Activated CD8-positive, alpha-beta T cell treated with anti-CD3 and anti-CD28 coated beads, Interleukin-2, amount 10 ng/mL, durations not matched to agents 7 days and 5 days (primary cell): ENCODE measurements around the gene TMEM181. TPM values are rescaled to one million over a fixed set of nuclear protein-coding genes. Genes with fewer than 3 reads are reported as not detected.
"Not testable (repeated sequence)": the region's sequence is repeated elsewhere in the genome, so short reads cannot be mapped to it uniquely, and the experiment has no call there.

Experiments
- ATAC-seq: fragments of 150-1000 bp; cut with Tn5 transposase; one replicate; pipeline ENCODE4 v1.10.0; 2021; ENCODE audit warnings: moderate library complexity
- CTCF ChIA-PET: fragments of 350-600 bp; sonication (Branson Sonifier 250); formaldehyde crosslinking; loops from one replicate; lab custom pipeline; 2021; ENCODE audit warnings: antibody characterized with exemption; lab: Charles Lee
- POLR2A ChIA-PET: fragments of 350-600 bp; sonication (Branson Sonifier 250); formaldehyde crosslinking; loops from one replicate; lab custom pipeline; 2021; ENCODE audit warnings: antibody characterized with exemption; lab: Charles Lee
- DNase-seq: peaks from one replicate; pipeline ENCODE4 v3.0.0-alpha.2; 2020
- H3K27ac Mint-ChIP-seq: one replicate; pipeline ENCODE4 v1.8.0; 2021; ENCODE audit warnings: mild to moderate bottlenecking, mixed read lengths
- H3K27me3 Mint-ChIP-seq: one replicate; pipeline ENCODE4 v1.8.0; 2021; ENCODE audit warnings: low read depth, mixed read lengths
- H3K36me3 Mint-ChIP-seq: one replicate; pipeline ENCODE4 v1.8.0; 2021; ENCODE audit warnings: low read depth, mixed read lengths
- H3K4me1 Mint-ChIP-seq: one replicate; pipeline ENCODE4 v1.8.0; 2021; ENCODE audit warnings: low read depth, mixed read lengths
- H3K4me3 Mint-ChIP-seq: one replicate; pipeline ENCODE4 v1.8.0; 2021; ENCODE audit warnings: mild to moderate bottlenecking, mixed read lengths
- H3K9me3 Mint-ChIP-seq: one replicate; pipeline ENCODE4 v1.8.0; 2022; ENCODE audit warnings: mixed read lengths; ENCODE audit not compliant: insufficient read depth
- total RNA-seq, 2 experiments: library from RNA; stranded (reverse); gene quantifications; one replicate each; pipeline ENCODE4 v1.2.3, GENCODE V29; 2021

The TMEM181 gene
- total RNA-seq, 2 experiments from 2014 or later = 15.0 to 15.2 TPM

DNA sequence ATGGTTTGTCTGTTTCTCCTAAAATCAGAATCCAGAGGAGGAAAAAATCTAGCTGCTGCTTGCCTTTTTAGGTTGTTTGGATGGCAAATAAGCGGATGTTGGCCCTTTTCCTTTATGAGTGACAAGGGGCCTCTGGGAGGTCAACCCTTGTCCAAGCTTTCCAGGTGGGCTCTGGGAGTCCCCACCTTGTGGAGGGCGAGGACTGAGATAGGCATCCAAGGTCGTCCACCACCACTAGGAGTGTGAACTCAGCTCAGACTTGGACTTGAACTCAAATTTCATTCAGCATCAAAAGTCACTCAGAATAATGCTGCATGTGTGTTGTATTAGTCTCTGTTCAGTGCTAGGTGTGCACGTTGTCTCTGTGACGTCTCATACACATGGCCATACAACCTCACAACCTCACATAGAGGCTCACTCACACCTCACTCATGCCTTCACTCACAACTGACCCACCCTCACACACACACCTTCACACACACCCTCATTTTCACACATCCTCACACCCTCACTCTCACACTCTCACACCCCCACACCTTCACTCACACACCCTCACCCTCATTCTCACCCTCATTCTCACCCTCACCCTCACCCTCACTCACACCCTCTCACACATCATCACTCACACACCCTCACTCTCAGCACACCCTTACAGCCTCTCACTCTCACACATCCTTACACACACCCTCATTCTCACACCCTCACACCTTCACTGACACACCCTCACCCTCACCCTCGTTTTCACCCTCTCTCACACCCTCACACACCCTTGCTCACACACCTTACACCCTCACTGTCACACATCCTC, 66.7 kb downstream of the TMEM181 start:
- Mint-ChIP-seq H3K4me3 (no peak overlapping the region), H3K4me1 (peaks cover 27% of the 10 kb centered on the region), H3K27me3 (no peaks in the 10 kb centered on the region), H3K36me3 (peaks cover 59% of the 10 kb centered on the region), H3K27ac (peak overlapping the region; percentile 40), H3K9me3 (no peaks in the 10 kb centered on the region)
- DNase-seq (peak; percentile 18), ATAC-seq (no peak)
- ChIA-PET CTCF (no interaction called here), POLR2A (no interaction called here)

DNA sequence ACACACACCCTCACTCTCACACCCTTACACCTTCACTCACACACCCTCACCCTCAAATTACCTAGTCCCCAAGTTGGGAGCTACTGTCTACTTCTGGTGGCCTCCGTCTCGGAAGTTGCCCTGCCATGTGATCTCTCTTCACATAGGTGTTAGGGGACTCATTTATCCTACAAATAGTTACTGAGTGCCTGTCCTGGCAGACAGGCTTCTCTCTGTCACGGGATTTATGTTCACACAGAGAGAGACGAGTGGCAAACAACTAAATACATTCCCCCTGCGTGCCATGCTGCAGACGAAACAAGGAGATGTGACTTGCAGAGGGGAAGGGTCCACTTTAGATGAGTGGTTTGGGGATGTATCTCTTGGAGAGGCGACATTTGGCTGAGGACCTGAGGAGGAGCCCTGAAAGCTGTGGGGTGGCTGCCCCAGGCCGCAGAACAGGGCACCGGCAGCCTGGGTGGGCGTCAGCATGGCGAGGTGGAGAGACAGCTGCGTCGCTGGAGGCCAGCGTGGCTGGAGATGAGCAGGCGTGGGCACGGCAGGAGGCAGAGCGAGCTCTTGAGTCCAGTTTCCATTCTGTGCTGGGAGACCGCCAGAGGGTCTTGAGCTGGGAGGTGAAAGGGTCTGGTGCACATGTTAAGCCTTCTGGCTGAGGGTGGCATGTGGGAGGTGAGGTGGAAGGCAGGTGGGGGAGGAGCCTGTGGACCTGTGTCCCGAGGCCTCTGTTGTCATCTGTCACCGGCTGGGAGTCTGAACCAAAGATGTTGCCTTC, 67.5 kb downstream of the TMEM181 start:
- no peak for DNase-seq
- POLR2A ChIA-PET = no interaction called here

DNA sequence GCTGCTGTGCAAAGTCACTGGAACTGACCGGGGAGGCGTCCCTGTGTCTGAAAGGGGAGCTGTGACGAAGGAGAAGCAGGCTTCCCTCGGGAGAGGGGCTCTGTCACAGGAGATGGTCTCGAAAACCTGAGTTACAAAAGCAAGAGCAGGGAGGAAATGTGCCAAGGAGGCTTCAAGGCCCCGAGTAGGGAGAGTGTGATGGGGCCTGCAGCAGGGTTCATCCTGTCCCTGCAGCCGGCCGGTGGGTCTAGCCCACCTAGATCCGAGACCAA, 68.0 kb downstream of the TMEM181 start:
- ChIA-PET CTCF (interaction anchor here (1.2 to 1.8 kb wide), 3 partner anchors 24 to 63 kb away, joined by 3 to 6 read pairs (median 4); no protein-coding TSS in a partner anchor), POLR2A (interaction anchor here (1.0 kb wide), 1 partner anchor 15 kb away, joined by 3 read pairs; no protein-coding TSS in a partner anchor)
- Mint-ChIP-seq H3K4me3 (no peak overlapping the region), H3K4me1 (peaks cover 38% of the 10 kb centered on the region), H3K27me3 (no peaks in the 10 kb centered on the region), H3K27ac (peak overlapping the region; percentile 40), H3K9me3 (no peaks in the 10 kb centered on the region), H3K36me3 (peaks cover 61% of the 10 kb centered on the region)
- ATAC-seq = no peak
- DNase-seq = peak; percentile 19

More for the DNA sequence above, 67.5 kb downstream of the TMEM181 start:
- H3K4me1 Mint-ChIP-seq = peaks cover 33% of the 10 kb centered on the region
- no peaks in the 10 kb centered on the region for H3K27me3 Mint-ChIP-seq
- no peak for ATAC-seq
- peaks cover 62% of the 10 kb centered on the region for H3K36me3 Mint-ChIP-seq
- CTCF ChIA-PET = interaction anchor here (1.8 kb wide), 1 partner anchor 26 kb away, joined by 4 read pairs; no protein-coding TSS in a partner anchor
- peak overlapping the region; percentile 40 for H3K27ac Mint-ChIP-seq
- H3K9me3 Mint-ChIP-seq = no peaks in the 10 kb centered on the region
- H3K4me3 Mint-ChIP-seq = no peak overlapping the region

DNA sequence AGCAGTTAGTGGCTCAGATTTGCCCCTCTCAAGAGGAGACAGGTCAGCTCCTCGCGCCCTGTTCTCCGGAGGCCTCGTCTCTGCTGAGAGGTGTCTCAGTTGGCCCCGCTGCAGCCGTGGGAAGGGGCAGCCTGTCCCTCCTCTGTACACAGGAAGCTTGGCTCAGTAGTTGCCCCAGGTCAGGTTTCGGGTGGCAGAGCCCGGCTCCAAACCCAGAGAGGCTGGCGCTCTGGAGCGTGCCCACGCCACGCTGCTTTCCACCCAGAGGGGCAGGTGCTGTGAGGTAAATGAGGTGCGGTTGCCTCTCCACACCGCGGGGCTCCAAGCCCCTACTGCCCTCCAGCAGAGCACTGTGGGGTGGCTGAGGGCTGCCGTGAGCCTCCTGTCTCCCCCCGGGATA, 68.7 kb downstream of the TMEM181 start:
- ChIA-PET POLR2A (interaction anchor here (1.0 kb wide), 1 partner anchor 14 kb away, joined by 3 read pairs; no protein-coding TSS in a partner anchor), CTCF (interaction anchor here (1.2 to 1.8 kb wide), 3 partner anchors 24 to 62 kb away, joined by 3 to 6 read pairs (median 4); no protein-coding TSS in a partner anchor)
- DNase-seq (no peak), ATAC-seq (no peak)
- Mint-ChIP-seq H3K27ac (no peak overlapping the region), H3K4me1 (peaks cover 41% of the 10 kb centered on the region), H3K27me3 (no peaks in the 10 kb centered on the region), H3K36me3 (peaks cover 61% of the 10 kb centered on the region), H3K9me3 (no peaks in the 10 kb centered on the region), H3K4me3 (no peak overlapping the region)

DNA sequence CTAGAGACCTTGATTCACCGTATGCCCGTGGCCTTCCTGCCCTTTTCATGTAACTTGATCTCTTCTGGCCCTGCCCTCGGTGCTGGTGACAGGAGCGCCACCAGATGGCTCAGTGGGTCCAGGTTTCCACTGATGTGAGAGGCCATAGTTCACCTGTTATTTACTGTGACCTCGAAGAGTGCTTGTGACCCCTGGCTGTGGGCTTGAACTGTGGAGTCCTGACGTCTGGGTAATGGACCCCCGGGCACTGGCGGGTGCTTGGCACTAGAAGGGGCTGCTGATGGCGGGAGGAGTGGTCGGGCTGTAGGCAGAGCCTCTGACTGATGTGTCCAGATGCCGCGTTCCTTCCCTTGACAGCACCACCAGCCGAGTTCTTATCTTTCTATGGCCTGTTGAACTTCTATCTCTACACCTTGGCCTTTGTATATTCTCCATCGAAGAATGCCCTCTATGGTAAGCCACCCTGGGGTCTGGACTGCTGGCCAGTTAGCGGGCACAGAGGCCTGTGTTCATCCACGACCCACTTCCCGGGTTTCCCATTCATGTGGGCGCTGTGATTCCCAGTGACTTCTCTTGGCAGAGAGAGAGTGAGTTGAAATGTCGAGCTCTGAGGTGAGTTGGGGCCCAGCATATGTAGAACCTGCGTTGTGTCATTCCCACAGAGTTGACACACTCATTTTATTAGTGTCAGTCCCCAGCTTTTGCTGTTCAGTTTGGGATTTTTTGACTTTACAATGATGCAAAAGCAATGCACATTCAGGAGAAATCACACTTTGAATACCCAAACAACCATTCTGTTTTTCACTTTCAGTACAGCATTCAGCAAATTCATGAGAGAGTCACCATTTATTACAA, 69.7 kb downstream of the TMEM181 start:
- H3K4me3 Mint-ChIP-seq = no peak overlapping the region

GRCh38 chr6:158630938-158631616, 71.2 kb downstream of the TMEM181 start:
- peak overlapping the region; percentile 61 for H3K27ac Mint-ChIP-seq

More for the DNA sequence above, 69.7 kb downstream of the TMEM181 start:
- peaks cover 42% of the 10 kb centered on the region for H3K4me1 Mint-ChIP-seq
- no peaks in the 10 kb centered on the region for H3K9me3 Mint-ChIP-seq
- peak overlapping the region; percentile 48 for H3K27ac Mint-ChIP-seq
- H3K36me3 Mint-ChIP-seq = peaks cover 64% of the 10 kb centered on the region
- ChIA-PET CTCF (interaction anchor here (1.1 to 2.2 kb wide), 6 partner anchors 9 to 62 kb away, joined by 3 to 12 read pairs (median 4); no protein-coding TSS in a partner anchor), POLR2A (no interaction called here)
- peak; percentile 37 for DNase-seq
- no peaks in the 10 kb centered on the region for H3K27me3 Mint-ChIP-seq
- no peak for ATAC-seq

GRCh38 chr6:158631678-158632537, 72.0 kb downstream of the TMEM181 start:
- H3K4me1 Mint-ChIP-seq = peaks cover 59% of the 10 kb centered on the region

More at GRCh38 chr6:158630938-158631616, 71.2 kb downstream of the TMEM181 start:
- ChIA-PET CTCF (interaction anchor here (1.1 to 2.2 kb wide), 3 partner anchors 8 to 411 kb away, joined by 3 to 12 read pairs (median 4); no protein-coding TSS in a partner anchor), POLR2A (interaction anchor here (0.7 to 1.0 kb wide), 2 partner anchors 13 to 18 kb away, joined by 3 read pairs; no protein-coding TSS in a partner anchor)
- Mint-ChIP-seq H3K4me1 (peaks cover 54% of the 10 kb centered on the region), H3K4me3 (no peak overlapping the region), H3K36me3 (peaks cover 66% of the 10 kb centered on the region), H3K27me3 (no peaks in the 10 kb centered on the region), H3K9me3 (no peaks in the 10 kb centered on the region)
- DNase-seq (peak; percentile 21), ATAC-seq (no peak)

GRCh38 chr6:158632538-158633119, 72.7 kb downstream of the TMEM181 start:
- H3K9me3 Mint-ChIP-seq, ATAC-seq, H3K4me3 Mint-ChIP-seq, H3K27me3 Mint-ChIP-seq: not testable (repeated sequence)
- DNase-seq = peak; percentile 16
- CTCF ChIA-PET = interaction anchor here (1.2 kb wide), 1 partner anchor 58 kb away, joined by 5 read pairs; no protein-coding TSS in a partner anchor
- peaks cover 63% of the 10 kb centered on the region for H3K4me1 Mint-ChIP-seq
- H3K27ac Mint-ChIP-seq = peak overlapping the region; percentile 58
- POLR2A ChIA-PET = interaction anchor here (0.8 to 2.3 kb wide), 2 partner anchors 12 to 17 kb away, joined by 4 to 16 read pairs; partner anchors contain the start of genes DYNLT1 and SYTL3
- peaks cover 67% of the 10 kb centered on the region for H3K36me3 Mint-ChIP-seq

More at GRCh38 chr6:158631678-158632537, 72.0 kb downstream of the TMEM181 start:
- DNase-seq (peak; percentile 18), ATAC-seq (no peak)
- ChIA-PET CTCF (interaction anchor here (2.2 kb wide), 1 partner anchor 59 kb away, joined by 12 read pairs; no protein-coding TSS in a partner anchor), POLR2A (interaction anchor here (0.8 to 2.3 kb wide), 3 partner anchors 12 to 18 kb away, joined by 3 to 16 read pairs (median 4); partner anchors contain the start of genes DYNLT1 and SYTL3)
- H3K36me3 Mint-ChIP-seq = peaks cover 66% of the 10 kb centered on the region
- H3K4me3 Mint-ChIP-seq = no peak overlapping the region
- no peaks in the 10 kb centered on the region for H3K27me3 Mint-ChIP-seq
- no peaks in the 10 kb centered on the region for H3K9me3 Mint-ChIP-seq
- H3K27ac Mint-ChIP-seq = peak overlapping the region; percentile 61

DNA sequence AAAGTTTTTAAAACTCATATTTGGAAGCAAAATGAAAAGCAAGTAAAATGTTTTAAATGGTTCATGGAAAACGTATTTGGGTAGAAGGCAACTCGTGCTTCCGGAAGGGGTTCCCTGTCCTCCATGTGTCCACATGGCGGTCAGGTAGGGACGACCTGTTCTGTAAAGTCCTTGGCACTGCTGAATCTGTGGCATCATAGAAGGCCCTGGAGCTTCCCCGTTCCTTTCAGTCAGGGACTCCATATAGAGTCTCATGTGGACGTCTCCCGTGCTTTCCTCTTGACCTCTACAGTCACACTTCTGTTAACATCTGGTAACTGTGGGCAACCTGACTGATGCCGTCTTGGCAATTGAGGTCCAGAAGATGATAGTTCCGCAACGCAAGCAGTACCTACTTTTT, 73.2 kb downstream of the TMEM181 start:
- peaks cover 62% of the 10 kb centered on the region for H3K4me1 Mint-ChIP-seq
- ChIA-PET CTCF (interaction anchor here (1.2 kb wide), 1 partner anchor 58 kb away, joined by 5 read pairs; no protein-coding TSS in a partner anchor), POLR2A (interaction anchor here (0.8 to 2.3 kb wide), 2 partner anchors 11 to 16 kb away, joined by 4 to 16 read pairs; partner anchors contain the start of genes DYNLT1 and SYTL3)
- peaks cover 67% of the 10 kb centered on the region for H3K36me3 Mint-ChIP-seq
- DNase-seq (peak; percentile 19), ATAC-seq (no peak)
- H3K4me3 Mint-ChIP-seq = no peak overlapping the region
- no peaks in the 10 kb centered on the region for H3K9me3 Mint-ChIP-seq
- no peak overlapping the region for H3K27ac Mint-ChIP-seq
- H3K27me3 Mint-ChIP-seq = no peaks in the 10 kb centered on the region
